HepG2 (cell line): ENCODE data around the gene SLC25A47. TPM values are rescaled to one million over a fixed set of nuclear protein-coding genes. Genes with fewer than 3 reads are reported as not detected.

Experiments used
- CHCHD3 ChIP-seq: sonication (generic); formaldehyde crosslinking; IDR thresholded peaks from 2 replicates; pipeline ENCODE4 v1.8.0; 2022; ENCODE audit warnings: mild to moderate bottlenecking, missing genetic modification reagents, moderate library complexity
- FOXC1 ChIP-seq: sonication (generic); formaldehyde crosslinking; IDR thresholded peaks from 2 replicates; pipeline ENCODE4 v1.8.0; 2022; ENCODE audit warnings: mild to moderate bottlenecking, missing genetic modification reagents, borderline replicate concordance
- HNF4A ChIP-seq: sonication (generic); formaldehyde crosslinking; IDR thresholded peaks from 2 replicates; pipeline ENCODE4 v1.4.0; 2020; ENCODE audit warnings: missing genetic modification reagents
- HNRNPLL ChIP-seq: fragments of 200-400 bp; formaldehyde crosslinking; IDR thresholded peaks from 2 replicates; pipeline ENCODE4 v1.6.1; 2017; ENCODE audit warnings: mild to moderate bottlenecking, low read depth, low read length; ENCODE audit not compliant: poor library complexity, severe bottlenecking
- KAT8 ChIP-seq: IDR thresholded peaks from 2 replicates; pipeline ENCODE4 v1.6.1; 2016; ENCODE audit warnings: missing genetic modification reagents, missing compliant biosample characterization
- MAF1 ChIP-seq: sonication (generic); formaldehyde crosslinking; IDR thresholded peaks from 2 replicates; pipeline ENCODE4 v1.5.0; 2020; ENCODE audit warnings: missing genetic modification reagents, borderline replicate concordance
- NFYC ChIP-seq: IDR thresholded peaks from 2 replicates; pipeline ENCODE4 v1.6.1; 2016; ENCODE audit warnings: missing genetic modification reagents, missing compliant biosample characterization
- PHF8 ChIP-seq: sonication (generic); formaldehyde crosslinking; IDR thresholded peaks from 2 replicates; pipeline ENCODE4 v1.5.0; 2020; ENCODE audit warnings: missing genetic modification reagents
- POLR2G ChIP-seq: fragments of 200-400 bp; formaldehyde crosslinking; IDR thresholded peaks from 2 replicates; pipeline ENCODE4 v1.6.1; 2018; ENCODE audit warnings: mild to moderate bottlenecking, low read depth, low read length, moderate library complexity
- RBFOX2 ChIP-seq: fragments of 200-400 bp; formaldehyde crosslinking; IDR thresholded peaks from 2 replicates; pipeline ENCODE4 v1.6.1; 2017; ENCODE audit warnings: low read depth, mild to moderate bottlenecking, low read length
- RCOR2 ChIP-seq: IDR thresholded peaks from 2 replicates; pipeline ENCODE4 v1.6.1; 2016; ENCODE audit warnings: missing biosample characterization, missing genetic modification reagents
- REL ChIP-seq: sonication (generic); formaldehyde crosslinking; conservative IDR thresholded peaks from 2 replicates; pipeline ENCODE4 v1.8.0; 2022; ENCODE audit warnings: mild to moderate bottlenecking, missing genetic modification reagents, moderate library complexity
- RFX1 ChIP-seq: fragments of 450-650 bp; IDR thresholded peaks from 2 replicates; pipeline ENCODE4 v1.6.1; 2017
- STAG1 ChIP-seq: sonication (generic); formaldehyde crosslinking; IDR thresholded peaks from 2 replicates; pipeline ENCODE4 v1.4.0; 2020; ENCODE audit warnings: missing genetic modification reagents
- TBL1XR1 ChIP-seq: fragments of 150-350 bp; IDR thresholded peaks from 2 replicates; pipeline ENCODE4 v1.6.1; 2014; ENCODE audit warnings: borderline replicate concordance, low read length; ENCODE audit not compliant: partially characterized antibody
- ZFP36L1 ChIP-seq: sonication (generic); formaldehyde crosslinking; IDR thresholded peaks from 2 replicates; pipeline ENCODE4 v1.8.0; 2022; ENCODE audit warnings: mild to moderate bottlenecking, missing genetic modification reagents, moderate library complexity
- ZIK1 ChIP-seq: sonication (generic); formaldehyde crosslinking; IDR thresholded peaks from 2 replicates; pipeline ENCODE4 v1.5.0; 2020; ENCODE audit warnings: mild to moderate bottlenecking, low read depth, missing genetic modification reagents, borderline replicate concordance
- ZNF333 ChIP-seq: sonication (generic); formaldehyde crosslinking; IDR thresholded peaks from 2 replicates; pipeline ENCODE4 v1.4.0; 2020; ENCODE audit warnings: mild to moderate bottlenecking, missing genetic modification reagents, borderline replicate concordance
- ZNF547 ChIP-seq: sonication (generic); formaldehyde crosslinking; IDR thresholded peaks from 2 replicates; pipeline ENCODE4 v1.5.1; 2020; ENCODE audit warnings: mild to moderate bottlenecking, missing genetic modification reagents
- polyA plus RNA-seq, 8 experiments: library from polyadenylated mRNA; depleted of rRNA in 3 of 8; stranded (reverse) in 7 of 8; unstranded in 1 of 8; fragments of >200 nt; fragmentation: Illumina TruSeq in 4 of 8; extraction: Trizol in 4 of 8; gene quantifications; 2 replicates each; pipeline versions ENCODE4 v1.2.1 to v1.2.3, GENCODE V29; 2011 to 2016; ENCODE audit warnings: low read depth in 4 of 8, missing spikeins in 1 of 8, mixed read lengths in 1 of 8; ENCODE audit not compliant: insufficient read depth in 1 of 8
- total RNA-seq, 5 experiments: library from RNA; depleted of rRNA; stranded (reverse); fragments of >200 nt; fragmentation: Illumina TruSeq; extraction: Trizol; gene quantifications; 2 replicates each; pipeline ENCODE4 v1.2.3, GENCODE V29; 2016; ENCODE audit warnings: low read depth in 1 of 5
- TF ChIP-seq, protein P1 (sequence below): sonication (generic); formaldehyde crosslinking; IDR thresholded peaks from 2 replicates; pipeline ENCODE4 v1.4.0; 2020; ENCODE audit warnings: missing genetic modification reagents
- TF ChIP-seq, protein P2 (sequence below): sonication (generic); formaldehyde crosslinking; IDR thresholded peaks from 2 replicates; pipeline ENCODE4 v1.4.0; 2020; ENCODE audit warnings: missing genetic modification reagents, mild to moderate bottlenecking, borderline replicate concordance
- TF ChIP-seq, protein P3 (sequence below): IDR thresholded peaks from 2 replicates; pipeline ENCODE4 v1.6.1; 2018; ENCODE audit warnings: missing genetic modification reagents, mild to moderate bottlenecking, missing compliant biosample characterization
- TF ChIP-seq, protein P4 (sequence below): sonication (generic); formaldehyde crosslinking; IDR thresholded peaks from 2 replicates; pipeline ENCODE4 v1.8.1; 2023; ENCODE audit warnings: mild to moderate bottlenecking, moderate library complexity, missing genetic modification reagents

The SLC25A47 gene
- total and polyA plus RNA-seq, 2 of the 13 experiments (the other 11 are each of a cell fraction or from before 2014, with no cell fraction given), result 1.0 to 1.7 TPM

- TF ChIP-seq, protein P1, sequence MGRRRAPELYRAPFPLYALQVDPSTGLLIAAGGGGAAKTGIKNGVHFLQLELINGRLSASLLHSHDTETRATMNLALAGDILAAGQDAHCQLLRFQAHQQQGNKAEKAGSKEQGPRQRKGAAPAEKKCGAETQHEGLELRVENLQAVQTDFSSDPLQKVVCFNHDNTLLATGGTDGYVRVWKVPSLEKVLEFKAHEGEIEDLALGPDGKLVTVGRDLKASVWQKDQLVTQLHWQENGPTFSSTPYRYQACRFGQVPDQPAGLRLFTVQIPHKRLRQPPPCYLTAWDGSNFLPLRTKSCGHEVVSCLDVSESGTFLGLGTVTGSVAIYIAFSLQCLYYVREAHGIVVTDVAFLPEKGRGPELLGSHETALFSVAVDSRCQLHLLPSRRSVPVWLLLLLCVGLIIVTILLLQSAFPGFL, result no peak
- TF ChIP-seq HNRNPLL (peak; percentile 91), RFX1 (peak; percentile 25; the same call in 1 of the 2 replicates), ZIK1 (CRISPR knock-in tag) (no peak), ZNF547 (CRISPR knock-in tag) (no peak), REL (CRISPR knock-in tag) (no peak), CHCHD3 (CRISPR knock-in tag) (no peak), POLR2G (0 out of 2 replicates have a peak, but pooled peaks have one; percentile 24), STAG1 (CRISPR knock-in tag) (peak; percentile 65), HNF4A (CRISPR knock-in tag) (no peak), TBL1XR1 (no peak), MAF1 (no peak), RBFOX2 (peak; percentile 39; the same call in 1 of the 2 replicates), NFYC (CRISPR knock-in tag) (0 out of 2 replicates have a peak, but pooled peaks have one; percentile 12), RCOR2 (CRISPR knock-in tag) (0 out of 2 replicates have a peak, but pooled peaks have one; percentile 15), ZNF333 (no peak), KAT8 (CRISPR knock-in tag) (0 out of 2 replicates have a peak, but pooled peaks have one; percentile 18), ZFP36L1 (no peak), PHF8 (CRISPR knock-in tag) (peak; percentile 53), FOXC1 (no peak)
- TF ChIP-seq, protein P2, sequence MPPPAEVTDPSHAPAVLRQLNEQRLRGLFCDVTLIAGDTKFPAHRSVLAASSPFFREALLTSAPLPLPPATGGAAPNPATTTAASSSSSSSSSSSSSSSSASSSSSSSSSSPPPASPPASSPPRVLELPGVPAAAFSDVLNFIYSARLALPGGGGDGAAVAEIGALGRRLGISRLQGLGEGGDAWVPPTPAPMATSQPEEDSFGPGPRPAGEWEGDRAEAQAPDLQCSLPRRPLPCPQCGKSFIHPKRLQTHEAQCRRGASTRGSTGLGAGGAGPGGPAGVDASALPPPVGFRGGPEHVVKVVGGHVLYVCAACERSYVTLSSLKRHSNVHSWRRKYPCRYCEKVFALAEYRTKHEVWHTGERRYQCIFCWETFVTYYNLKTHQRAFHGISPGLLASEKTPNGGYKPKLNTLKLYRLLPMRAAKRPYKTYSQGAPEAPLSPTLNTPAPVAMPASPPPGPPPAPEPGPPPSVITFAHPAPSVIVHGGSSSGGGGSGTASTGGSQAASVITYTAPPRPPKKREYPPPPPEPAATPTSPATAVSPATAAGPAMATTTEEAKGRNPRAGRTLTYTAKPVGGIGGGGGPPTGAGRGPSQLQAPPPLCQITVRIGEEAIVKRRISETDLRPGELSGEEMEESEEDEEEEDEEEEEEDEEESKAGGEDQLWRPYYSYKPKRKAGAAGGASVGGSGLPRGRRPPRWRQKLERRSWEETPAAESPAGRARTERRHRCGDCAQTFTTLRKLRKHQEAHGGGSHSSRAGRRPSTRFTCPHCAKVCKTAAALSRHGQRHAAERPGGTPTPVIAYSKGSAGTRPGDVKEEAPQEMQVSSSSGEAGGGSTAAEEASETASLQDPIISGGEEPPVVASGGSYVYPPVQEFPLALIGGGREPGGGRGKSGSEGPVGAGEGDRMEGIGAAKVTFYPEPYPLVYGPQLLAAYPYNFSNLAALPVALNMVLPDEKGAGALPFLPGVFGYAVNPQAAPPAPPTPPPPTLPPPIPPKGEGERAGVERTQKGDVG (CRISPR knock-in tag), result no peak
- TF ChIP-seq, protein P3, sequence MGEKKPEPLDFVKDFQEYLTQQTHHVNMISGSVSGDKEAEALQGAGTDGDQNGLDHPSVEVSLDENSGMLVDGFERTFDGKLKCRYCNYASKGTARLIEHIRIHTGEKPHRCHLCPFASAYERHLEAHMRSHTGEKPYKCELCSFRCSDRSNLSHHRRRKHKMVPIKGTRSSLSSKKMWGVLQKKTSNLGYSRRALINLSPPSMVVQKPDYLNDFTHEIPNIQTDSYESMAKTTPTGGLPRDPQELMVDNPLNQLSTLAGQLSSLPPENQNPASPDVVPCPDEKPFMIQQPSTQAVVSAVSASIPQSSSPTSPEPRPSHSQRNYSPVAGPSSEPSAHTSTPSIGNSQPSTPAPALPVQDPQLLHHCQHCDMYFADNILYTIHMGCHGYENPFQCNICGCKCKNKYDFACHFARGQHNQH (CRISPR knock-in tag), result no peak
- TF ChIP-seq, protein P4, sequence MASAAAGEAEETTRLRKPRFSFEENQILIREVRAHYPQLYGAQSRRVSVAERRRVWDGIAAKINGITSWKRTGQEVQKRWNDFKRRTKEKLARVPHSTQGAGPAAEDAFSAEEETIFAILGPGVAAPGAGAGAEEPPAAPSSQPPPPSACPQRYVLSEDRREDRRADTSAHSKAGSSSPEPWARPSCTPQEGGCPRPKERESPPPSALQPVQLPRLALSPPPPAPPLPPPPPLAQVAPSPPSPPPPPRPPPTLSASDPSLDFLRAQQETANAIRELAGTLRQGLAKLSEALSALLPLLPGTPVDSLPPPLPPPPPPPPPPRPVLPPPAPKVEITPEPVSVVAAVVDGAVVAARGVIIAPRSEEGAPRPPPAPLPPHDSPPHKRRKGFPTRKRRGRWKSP (CRISPR knock-in tag), result 0 out of 2 replicates have a peak, but pooled peaks have one; percentile 21
These were observed 5.0 kb upstream of the SLC25A47 start (continued) for GRCh38 chr14:100317912-100318808.
